AG04450 (cell line): Measurements from ENCODE around the gene ZNF410. TPM values are rescaled to one million over a fixed set of nuclear protein-coding genes. Genes with fewer than 3 reads are reported as not detected.

Experiments
- CTCF ChIA-PET: fragments of 300-600, 350-600 bp; formaldehyde crosslinking; extraction: SDS; loops from one replicate; lab custom pipeline; 2022; ENCODE audit warnings: antibody characterized with exemption, inconsistent platforms; lab: Charles Lee
- POLR2A ChIA-PET: fragments of 350-600 bp; formaldehyde crosslinking; extraction: SDS; loops from one replicate; lab custom pipeline; 2021; ENCODE audit warnings: antibody characterized with exemption, inconsistent platforms; lab: Yijun Ruan, JAX
- DNase-seq: peaks from one replicate; pipeline ENCODE4 v3.0.0-alpha.2; 2011; ENCODE audit warnings: low read depth, low spot score
- H3K27ac ChIP-seq: one replicate; pipeline ENCODE4 v1.5.1; 2012; ENCODE audit warnings: low read depth, low read length, control low read depth
- H3K27me3 ChIP-seq: one replicate; pipeline ENCODE4 v1.6.0; 2012; ENCODE audit warnings: low read length; ENCODE audit not compliant: control insufficient read depth, insufficient read depth
- H3K4me3 ChIP-seq: 2 replicates; pipeline ENCODE4 v1.5.1; 2011; ENCODE audit warnings: mild to moderate bottlenecking, low read depth, low read length, control low read depth
- H3K9me3 ChIP-seq: 2 replicates; pipeline ENCODE4 v1.5.1; 2012; ENCODE audit warnings: low read length; ENCODE audit not compliant: control insufficient read depth, insufficient read depth
- CTCF ChIP-seq: IDR thresholded peaks from 2 replicates; pipeline ENCODE4 v1.5.1; 2011; ENCODE audit warnings: low read depth, low read length, control low read depth, inconsistent platforms
- polyA plus RNA-seq: library from polyadenylated mRNA; depleted of rRNA; stranded (reverse); fragments of >200 nt; gene quantifications from 2 replicates; pipeline ENCODE4 v1.2.3, GENCODE V29; 2011

ZNF410 gene
- polyA plus RNA-seq, 1 experiment = 54.5 TPM

GRCh38 chr14:73944432-73945158 is 57.9 kb downstream of the ZNF410 start:
- ChIA-PET CTCF (no interaction called here), POLR2A (no interaction called here)
- TF ChIP-seq CTCF = no peak
- Histone ChIP-seq H3K27me3 (no peaks in the 10 kb centered on the region), H3K9me3 (no peaks in the 10 kb centered on the region; the same call in 1 of the 2 replicates), H3K4me3 (no peak overlapping the region), H3K27ac (no peak overlapping the region)
- DNase-seq = no peak

GRCh38 chr14:73945159-73945670 is 58.6 kb downstream of the ZNF410 start:
- Histone ChIP-seq H3K27ac (no peak overlapping the region), H3K27me3 (no peaks in the 10 kb centered on the region), H3K4me3 (no peak overlapping the region), H3K9me3 (no peaks in the 10 kb centered on the region; the same call in 1 of the 2 replicates)
- no peak for TF ChIP-seq CTCF
- CTCF ChIA-PET = no interaction called here
- no peak for DNase-seq
- POLR2A ChIA-PET = no interaction called here

- ChIA-PET POLR2A (interaction anchor here (0.8 kb wide), 1 partner anchor 164 kb away, joined by 3 read pairs; no protein-coding TSS in a partner anchor), CTCF (interaction anchor here (0.5 kb wide), 1 partner anchor 22 kb away, joined by 5 read pairs; no protein-coding TSS in a partner anchor)
- no peaks in the 10 kb centered on the region; the same call in 1 of the 2 replicates for H3K9me3 ChIP-seq
- peak within 1 kb of the TSS; percentile 99 for H3K4me3 ChIP-seq
- DNase-seq = peak; percentile 85
- peak within 1 kb of the TSS; percentile 94 for H3K27ac ChIP-seq
- peak; percentile 9; the same call in 1 of the 2 replicates for TF ChIP-seq CTCF
- H3K27me3 ChIP-seq = no peaks in the 10 kb centered on the region
These were observed 63.4 kb downstream of the ZNF410 start, which contains the start of the genes COQ6 and FAM161B for GRCh38 chr14:73949752-73950734. Gene COQ6, plus strand, starts transcription at chr14:73950302. Its CDS starts 31 bp downstream, at chr14:73950333. Gene FAM161B, minus strand, starts transcription at chr14:73950094. Its CDS starts 68 bp downstream, at chr14:73950026.

- ChIA-PET POLR2A (no interaction called here), CTCF (no interaction called here)
- no peaks in the 10 kb centered on the region for H3K27me3 ChIP-seq
- no peak overlapping the region for H3K4me3 ChIP-seq
- no peak overlapping the region for H3K27ac ChIP-seq
- no peak for TF ChIP-seq CTCF
- H3K9me3 ChIP-seq = no peaks in the 10 kb centered on the region; the same call in 1 of the 2 replicates
- no peak for DNase-seq
These were observed 67.1 kb downstream of the ZNF410 start for GRCh38 chr14:73953731-73954130.
